ENCODE data around the gene TXNDC2. TPM values are rescaled to one million over a fixed set of nuclear protein-coding genes. Genes with fewer than 3 reads are reported as not detected.
A peak's percentile ranks its signal among the peaks of the same experiment; 100 is the strongest.

The TXNDC2 gene
- total and polyA plus RNA-seq, 2 experiments from 2014 or later, result not detected

DNA sequence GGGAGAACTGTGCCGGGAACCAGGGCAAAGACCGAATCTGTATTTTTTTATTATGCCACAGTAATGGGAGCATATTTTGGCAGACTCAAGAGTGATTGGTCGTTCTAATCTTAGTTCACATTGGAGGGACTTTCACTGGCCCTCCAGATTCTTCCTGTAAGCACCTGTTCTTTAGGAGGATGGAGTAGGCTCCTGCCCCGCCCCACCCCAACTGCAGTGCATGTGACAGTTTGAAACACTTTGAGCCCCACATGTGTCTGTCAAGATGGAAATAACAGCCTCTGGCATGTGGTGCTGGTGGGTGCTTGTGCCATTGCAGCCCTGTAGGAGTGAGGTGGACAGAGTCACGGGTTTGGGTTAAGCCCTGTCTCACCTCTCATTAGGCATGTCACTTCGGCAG is 43.3 kb upstream of the TXNDC2 start:
- Histone ChIP-seq H3K4me1 (ENCODE audit: low read depth) (no peaks in the 10 kb centered on the region), H3K27me3 (peaks cover 13% of the 10 kb centered on the region), H3K27ac (no peak overlapping the region), H3K36me3 (no peaks in the 10 kb centered on the region), H3K9me3 (ENCODE audit: low read depth) (no peaks in the 10 kb centered on the region), H3K4me3 (no peak overlapping the region)
- DNase-seq (ENCODE audit: low read depth in 1 of 2, low spot score in 1 of 2), result no peak
- TF ChIP-seq, protein P1, sequence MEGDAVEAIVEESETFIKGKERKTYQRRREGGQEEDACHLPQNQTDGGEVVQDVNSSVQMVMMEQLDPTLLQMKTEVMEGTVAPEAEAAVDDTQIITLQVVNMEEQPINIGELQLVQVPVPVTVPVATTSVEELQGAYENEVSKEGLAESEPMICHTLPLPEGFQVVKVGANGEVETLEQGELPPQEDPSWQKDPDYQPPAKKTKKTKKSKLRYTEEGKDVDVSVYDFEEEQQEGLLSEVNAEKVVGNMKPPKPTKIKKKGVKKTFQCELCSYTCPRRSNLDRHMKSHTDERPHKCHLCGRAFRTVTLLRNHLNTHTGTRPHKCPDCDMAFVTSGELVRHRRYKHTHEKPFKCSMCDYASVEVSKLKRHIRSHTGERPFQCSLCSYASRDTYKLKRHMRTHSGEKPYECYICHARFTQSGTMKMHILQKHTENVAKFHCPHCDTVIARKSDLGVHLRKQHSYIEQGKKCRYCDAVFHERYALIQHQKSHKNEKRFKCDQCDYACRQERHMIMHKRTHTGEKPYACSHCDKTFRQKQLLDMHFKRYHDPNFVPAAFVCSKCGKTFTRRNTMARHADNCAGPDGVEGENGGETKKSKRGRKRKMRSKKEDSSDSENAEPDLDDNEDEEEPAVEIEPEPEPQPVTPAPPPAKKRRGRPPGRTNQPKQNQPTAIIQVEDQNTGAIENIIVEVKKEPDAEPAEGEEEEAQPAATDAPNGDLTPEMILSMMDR (IDR thresholded peaks at IDR 0.05; ENCODE audit: low read depth, low read length), result no peak

DNA sequence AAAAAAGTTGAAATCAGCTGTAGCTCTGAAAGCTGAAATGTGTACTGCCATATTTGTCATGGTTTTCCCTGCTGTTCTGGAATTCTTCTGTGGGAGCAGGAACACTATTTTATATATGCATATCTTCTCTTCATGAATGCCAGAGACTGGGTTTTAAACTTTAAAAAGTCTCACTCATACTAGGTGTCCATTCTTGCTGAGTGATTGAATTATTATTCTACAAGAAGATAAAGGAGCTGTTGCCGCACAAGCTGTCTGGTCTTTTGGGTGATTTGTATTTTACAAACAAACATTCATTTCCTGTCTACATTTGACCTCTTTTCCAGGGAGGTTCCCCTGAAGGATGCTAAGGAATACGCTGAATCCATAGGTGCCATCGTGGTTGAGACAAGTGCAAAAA is 40.5 kb upstream of the TXNDC2 start:
- Histone ChIP-seq H3K27me3 (peaks cover 5% of the 10 kb centered on the region), H3K9me3 (ENCODE audit: low read depth) (no peaks in the 10 kb centered on the region), H3K36me3 (no peaks in the 10 kb centered on the region), H3K4me3 (no peak overlapping the region), H3K4me1 (ENCODE audit: low read depth) (peaks cover 5% of the 10 kb centered on the region), H3K27ac (no peak overlapping the region)
- TF ChIP-seq, protein P1 (IDR thresholded peaks at IDR 0.05; ENCODE audit: low read depth, low read length), result no peak
- DNase-seq (ENCODE audit: low read depth in 1 of 2, low spot score in 1 of 2), result no peak

GRCh38 chr18:9846162-9846925 is 39.4 kb upstream of the TXNDC2 start:
- TF ChIP-seq, protein P1 (IDR thresholded peaks at IDR 0.05; ENCODE audit: low read depth, low read length), result no peak
- H3K4me1 ChIP-seq (ENCODE audit: low read depth), result peaks cover 5% of the 10 kb centered on the region
- H3K4me3 ChIP-seq, result no peak overlapping the region
- H3K36me3 ChIP-seq, result no peaks in the 10 kb centered on the region
- H3K27ac ChIP-seq, result no peak overlapping the region
- peak in 1 of 2 donors; percentile 25 for DNase-seq (ENCODE audit: low read depth in 1 of 2, low spot score in 1 of 2)
- H3K9me3 ChIP-seq (ENCODE audit: low read depth), result no peaks in the 10 kb centered on the region
- peaks cover 5% of the 10 kb centered on the region for H3K27me3 ChIP-seq

GRCh38 chr18:9848170-9848879 is 37.4 kb upstream of the TXNDC2 start:
- no peak for DNase-seq (ENCODE audit: low read depth in 1 of 2, low spot score in 1 of 2)
- Histone ChIP-seq H3K9me3 (ENCODE audit: low read depth) (no peaks in the 10 kb centered on the region), H3K27ac (no peak overlapping the region), H3K4me3 (no peak overlapping the region), H3K27me3 (peaks cover 5% of the 10 kb centered on the region), H3K4me1 (ENCODE audit: low read depth) (peaks cover 5% of the 10 kb centered on the region), H3K36me3 (no peaks in the 10 kb centered on the region)
- TF ChIP-seq, protein P1 (IDR thresholded peaks at IDR 0.05; ENCODE audit: low read depth, low read length), result no peak

- TF ChIP-seq, protein P1 (IDR thresholded peaks at IDR 0.05; ENCODE audit: low read depth, low read length), result no peak
- Histone ChIP-seq H3K36me3 (no peaks in the 10 kb centered on the region), H3K4me3 (no peak overlapping the region), H3K9me3 (ENCODE audit: low read depth) (no peaks in the 10 kb centered on the region), H3K27ac (no peak overlapping the region), H3K27me3 (peaks cover 11% of the 10 kb centered on the region), H3K4me1 (ENCODE audit: low read depth) (peaks cover 5% of the 10 kb centered on the region)
- peak in 1 of 2 donors; percentile 50 for DNase-seq (ENCODE audit: low read depth in 1 of 2, low spot score in 1 of 2)
Measured at GRCh38 chr18:9849407-9850283, 36.1 kb upstream of the TXNDC2 start.

Data from cardiac muscle cell (in vitro differentiated cells and primary cell).